K562 (cell line): ENCODE measurements around the gene FKBP2. TPM values are rescaled to one million over a fixed set of nuclear protein-coding genes. Genes with fewer than 3 reads are reported as not detected.

ENCODE experiments used
- ARID1B ChIP-seq: fragments of 450-650 bp; IDR thresholded peaks from 2 replicates; pipeline ENCODE4 v1.6.1; 2016; ENCODE audit warnings: antibody characterized with exemption, mild to moderate bottlenecking, inconsistent platforms
- BACH1 ChIP-seq: fragments of 200-800 bp; sonication (Bioruptor generic); IDR thresholded peaks from 2 replicates; pipeline ENCODE4 v1.6.1; 2016; ENCODE audit warnings: missing genetic modification characterization, missing compliant biosample characterization
- BCL6 ChIP-seq: fragments of 250-450 bp; sonication (Bioruptor Pico); IDR thresholded peaks from 2 replicates; pipeline ENCODE4 v1.4.0; 2020
- CREB3 ChIP-seq: fragments of 450-650 bp; conservative IDR thresholded peaks from 2 replicates; pipeline ENCODE4 v1.6.1; 2016; ENCODE audit warnings: missing genetic modification characterization, low read depth, mild to moderate bottlenecking, missing compliant biosample characterization, moderate library complexity
- CREBBP ChIP-seq: IDR thresholded peaks from one replicate; pipeline ENCODE4 v1.6.1; 2012; ENCODE audit warnings: low read depth, mild to moderate bottlenecking, control low read depth, inconsistent platforms, low read length
- KDM4B ChIP-seq, 2 experiments: fragments of 450-650 bp in 1 of 2; sonication (generic) in 1 of 2; IDR thresholded peaks; 2 replicates each; pipeline ENCODE4 v1.6.1; 2016 to 2017; ENCODE audit warnings: borderline replicate concordance in 2 of 2, antibody characterized with exemption in 1 of 2, low read depth in 1 of 2, mild to moderate bottlenecking in 1 of 2
- NFIC ChIP-seq: fragments of 450-650 bp; IDR thresholded peaks from 2 replicates; pipeline ENCODE4 v1.6.1; 2017; ENCODE audit warnings: mild to moderate bottlenecking, inconsistent platforms
- NKRF ChIP-seq: fragments of 450-650 bp; IDR thresholded peaks from 2 replicates; pipeline ENCODE4 v1.6.1; 2016; ENCODE audit warnings: borderline replicate concordance
- NR2F6 ChIP-seq: fragments of 450-650 bp; formaldehyde crosslinking; IDR thresholded peaks from 2 replicates; pipeline ENCODE4 v1.4.0; 2020; ENCODE audit warnings: mild to moderate bottlenecking
- NR3C1 ChIP-seq: sonication (generic); formaldehyde crosslinking; IDR thresholded peaks from 2 replicates; pipeline ENCODE4 v1.8.1; 2022; ENCODE audit warnings: missing genetic modification reagents
- POLR2B ChIP-seq: fragments of 450-650 bp; IDR thresholded peaks from 2 replicates; pipeline ENCODE4 v1.6.1; 2018; ENCODE audit warnings: low read depth; ENCODE audit not compliant: partially characterized antibody
- POLR2G ChIP-seq: fragments of 200-400 bp; formaldehyde crosslinking; IDR thresholded peaks from 2 replicates; pipeline ENCODE4 v1.6.1; 2017; ENCODE audit warnings: low read depth, mild to moderate bottlenecking, antibody characterized with exemption, low read length, moderate library complexity
- SMARCE1 ChIP-seq: fragments of 450-650 bp; IDR thresholded peaks from 2 replicates; pipeline ENCODE4 v1.7.1; 2016; ENCODE audit warnings: mild to moderate bottlenecking
- TEAD1 ChIP-seq, 2 experiments: fragments of 450-650 bp in 1 of 2; sonication (generic) in 1 of 2; formaldehyde crosslinking; IDR thresholded peaks; 2 replicates each; pipeline versions ENCODE4 v1.4.0 to v1.8.0; 2020 to 2022; ENCODE audit warnings: mild to moderate bottlenecking in 2 of 2, missing genetic modification reagents in 1 of 2
- TSC22D4 ChIP-seq: fragments of 450-650 bp; IDR thresholded peaks from 2 replicates; pipeline ENCODE4 v1.6.1; 2016; ENCODE audit warnings: missing genetic modification characterization, missing biosample characterization, control low read depth
- ZBTB34 ChIP-seq: fragments of 250-450 bp; sonication (Bioruptor Pico); IDR thresholded peaks from 2 replicates; pipeline ENCODE4 v1.8.0; 2021; ENCODE audit warnings: mild to moderate bottlenecking, moderate library complexity
- ZNF133 ChIP-seq: fragments of 250-450 bp; sonication (Bioruptor Pico); IDR thresholded peaks from 2 replicates; pipeline ENCODE4 v1.4.0; 2020; ENCODE audit warnings: mild to moderate bottlenecking
- ZNF280A ChIP-seq: fragments of 450-650 bp; IDR thresholded peaks from 2 replicates; pipeline ENCODE4 v1.6.1; 2018; ENCODE audit warnings: mild to moderate bottlenecking, low read depth; ENCODE audit not compliant: partially characterized antibody
- ZNF584 ChIP-seq: fragments of 200-800 bp; sonication (Bioruptor generic); IDR thresholded peaks from 2 replicates; pipeline ENCODE4 v1.6.1; 2016; ENCODE audit warnings: low read depth, mild to moderate bottlenecking, missing genetic modification characterization, missing compliant biosample characterization
- ZNF695 ChIP-seq: fragments of 450-650 bp; formaldehyde crosslinking; IDR thresholded peaks from 2 replicates; pipeline ENCODE4 v1.4.0; 2020; ENCODE audit warnings: mild to moderate bottlenecking, moderate library complexity
- polyA plus RNA-seq, 8 experiments: library from polyadenylated mRNA; depleted of rRNA in 4 of 8; stranded (reverse) in 5 of 8; unstranded in 3 of 8; fragments of >200 nt; fragmentation: Nextera tagmentation in 2 of 8; fragmentation: Illumina TruSeq in 1 of 8; extraction: Ambion mirVana in 2 of 8; extraction: Trizol in 1 of 8; gene quantifications; 2 replicates each; pipeline versions ENCODE4 v1.2.1 to v1.2.3, GENCODE V29; 2011 to 2014; ENCODE audit warnings: inconsistent platforms in 1 of 8, missing spikeins in 1 of 8
- total RNA-seq, 7 experiments: library from RNA; depleted of rRNA in 6 of 7; stranded (reverse); fragments of >200 nt in 6 of 7; fragmentation: Illumina TruSeq in 2 of 7; extraction: Trizol in 2 of 7; gene quantifications; 2 replicates each; pipeline versions ENCODE4 v1.2.1 to v1.2.3, GENCODE V29; 2011 to 2021; ENCODE audit warnings: low replicate concordance in 1 of 7
- TF ChIP-seq, protein P1 (sequence below): fragments of 250-450 bp; sonication (Bioruptor Pico); IDR thresholded peaks from 2 replicates; pipeline ENCODE4 v1.8.0; 2021; ENCODE audit warnings: borderline replicate concordance, mild to moderate bottlenecking, moderate library complexity; ENCODE audit not compliant: poor library complexity, severe bottlenecking

FKBP2 gene
- total and polyA plus RNA-seq, 9 of the 15 experiments (the other 6 are each of a cell fraction or from before 2014, with no cell fraction given), result 3.5 to 151 (median 58.1) TPM

GRCh38 chr11:64225608-64226506, 15.0 kb upstream of the FKBP2 start, which contains the start of the genes NUDT22 and TRPT1 (continued):
- TF ChIP-seq ZNF133 (CRISPR knock-in tag) (no peak), TSC22D4 (tag) (no peak), ARID1B (no peak), SMARCE1 (no peak; the same call in 1 of the 2 replicates), POLR2G (peak; percentile 87), BACH1 (tag) (no peak), CREBBP (no peak), TEAD1 (CRISPR knock-in tag; IDR thresholded peaks at IDR 0.05) (peak in 1 of 2 experiments; percentile 45; a peak in 1 of 4 replicates), ZNF584 (CRISPR knock-in tag) (no peak), KDM4B (IDR thresholded peaks at IDR 0.05; ENCODE audit: borderline replicate concordance in 2 of 2, low read depth in 1 of 2) (no peak), NR2F6 (no peak), ZBTB34 (CRISPR knock-in tag) (no peak), ZNF695 (no peak), ZNF280A (no peak), CREB3 (tag) (no peak), NR3C1 (CRISPR knock-in tag) (no peak), NFIC (0 out of 2 replicates have a peak, but pooled peaks have one; percentile 33), POLR2B (peak; percentile 55), NKRF (peak; percentile 41; the same call in 1 of the 2 replicates), BCL6 (no peak)
- TF ChIP-seq, protein P1, sequence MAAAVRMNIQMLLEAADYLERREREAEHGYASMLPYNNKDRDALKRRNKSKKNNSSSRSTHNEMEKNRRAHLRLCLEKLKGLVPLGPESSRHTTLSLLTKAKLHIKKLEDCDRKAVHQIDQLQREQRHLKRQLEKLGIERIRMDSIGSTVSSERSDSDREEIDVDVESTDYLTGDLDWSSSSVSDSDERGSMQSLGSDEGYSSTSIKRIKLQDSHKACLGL, result no peak
